ENCODE measurements around the gene SLC43A2.
A peak's percentile ranks its signal among the peaks of the same experiment; 100 is the strongest.

SLC43A2 gene

DNA sequence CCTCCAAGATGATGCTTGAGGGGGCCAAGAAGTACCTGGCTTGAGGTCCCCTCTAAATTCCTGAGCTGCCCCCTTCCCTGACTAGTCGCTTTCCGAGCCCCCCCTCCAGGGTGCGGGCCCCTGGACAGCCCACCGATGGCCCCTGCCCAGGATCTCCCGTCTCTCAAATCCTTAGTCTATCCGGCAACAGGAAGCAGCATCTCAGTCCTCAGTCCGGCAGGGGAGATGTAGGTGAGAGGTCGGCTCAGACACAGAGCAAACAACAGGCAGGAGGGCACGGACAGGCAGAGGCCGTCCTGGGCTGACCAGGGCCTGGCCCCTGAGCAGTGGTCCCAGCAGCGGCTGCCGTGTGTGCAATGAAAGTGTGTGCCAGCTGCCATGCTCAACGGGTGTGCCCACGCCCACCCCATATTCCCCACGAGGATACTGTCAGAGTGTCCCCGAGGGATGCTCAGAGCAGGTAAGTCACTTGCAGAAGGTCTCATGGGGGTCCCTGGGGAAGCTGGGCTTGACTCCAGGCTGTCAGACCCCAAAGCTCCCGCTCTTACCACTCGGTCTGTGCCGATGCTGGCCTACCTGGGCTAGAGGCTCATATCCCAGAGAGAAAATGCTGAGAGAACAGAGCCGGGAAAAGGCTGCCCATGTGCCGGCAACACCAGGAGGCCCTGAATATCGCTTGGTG lies 7.2 kb downstream of the SLC43A2 start:
- DNase-seq: no peak

DNA sequence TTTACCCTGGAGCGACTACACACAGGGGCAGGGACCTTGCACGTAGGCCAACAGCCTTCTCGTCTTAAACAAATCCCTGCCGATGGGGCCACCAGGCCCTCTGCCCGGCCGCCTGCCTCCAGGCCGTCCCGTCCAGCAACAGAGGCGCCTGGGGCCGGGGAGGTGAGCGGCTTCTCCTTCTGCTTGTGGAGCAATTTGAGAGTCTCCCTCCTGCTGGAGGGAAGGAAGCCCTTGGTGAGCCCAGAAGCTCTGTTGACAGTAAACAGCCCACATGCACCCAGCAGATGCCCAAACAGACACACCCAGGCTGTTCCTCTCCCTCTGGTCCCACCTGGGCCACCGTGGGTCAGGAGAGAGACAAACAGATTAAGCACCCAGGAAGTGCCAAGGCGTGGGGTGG lies 8.1 kb downstream of the SLC43A2 start:
- no peak for DNase-seq

DNA sequence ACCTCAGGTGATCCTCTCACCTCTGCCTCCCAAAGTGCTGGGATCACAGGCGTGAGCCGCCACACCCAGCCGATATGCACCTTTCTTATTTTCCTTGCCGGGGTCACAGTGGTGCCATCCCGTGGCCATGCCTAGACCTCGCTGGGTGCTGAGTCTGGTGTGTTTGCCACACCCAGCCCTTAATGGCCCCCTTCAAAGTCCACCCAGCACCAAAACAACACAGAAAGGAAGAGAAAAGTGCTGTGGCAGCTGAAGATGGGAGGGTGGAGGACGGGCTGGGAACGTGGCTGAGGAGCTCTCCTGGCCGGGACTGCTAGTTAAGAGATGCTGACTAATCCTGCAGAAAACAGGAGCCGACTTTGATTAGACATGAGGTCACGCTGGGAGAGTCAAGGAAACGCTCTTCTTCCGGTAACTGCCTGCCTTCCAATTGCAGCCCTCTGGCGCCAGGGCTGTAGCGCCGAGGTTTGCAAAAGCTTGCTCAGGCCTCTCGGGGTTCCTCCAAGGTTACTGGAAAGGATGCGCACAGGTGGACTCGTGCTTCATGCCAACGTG lies 10.9 kb downstream of the SLC43A2 start:
- DNase-seq: no peak

DNA sequence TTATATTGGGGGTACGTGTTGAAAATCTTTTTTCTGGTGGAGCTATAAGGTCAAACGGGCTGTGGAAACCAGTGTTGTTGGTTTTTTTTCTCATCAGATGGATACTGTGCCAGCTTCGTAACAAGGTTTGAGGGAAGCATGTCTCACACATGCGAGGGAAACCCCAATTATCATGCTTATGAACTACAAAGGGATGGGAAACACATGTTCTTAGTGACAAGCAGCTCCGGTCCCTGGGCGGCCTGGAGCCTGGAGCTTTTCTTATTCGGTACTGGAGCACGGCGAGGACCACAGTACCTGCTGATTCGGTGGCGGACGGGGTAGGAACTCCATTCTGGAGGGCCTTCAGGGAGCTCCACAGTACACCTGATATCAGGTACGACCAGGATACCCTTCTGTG lies 12.5 kb downstream of the SLC43A2 start:
- no peak for DNase-seq

DNA sequence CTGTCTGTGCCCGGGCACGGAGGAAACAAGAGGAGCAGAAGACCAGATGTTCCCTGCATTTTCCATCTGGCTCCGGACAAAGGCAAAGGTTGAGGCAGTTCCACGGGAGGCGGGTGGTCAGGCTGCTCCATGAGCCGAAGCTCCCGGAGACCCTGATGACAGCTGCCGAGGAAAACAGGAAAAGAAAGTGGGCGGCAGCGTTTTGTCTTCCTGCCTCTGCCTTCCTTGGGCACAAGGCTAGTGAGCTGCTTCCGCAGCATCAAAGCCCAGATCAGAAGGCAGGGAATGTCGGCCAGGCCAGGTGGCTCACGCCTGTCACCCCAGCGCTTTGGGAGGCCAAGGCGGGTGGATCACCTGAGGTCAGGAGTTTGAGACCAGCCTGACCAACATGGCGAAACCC lies 16.2 kb downstream of the SLC43A2 start:
- no peak for DNase-seq

DNA sequence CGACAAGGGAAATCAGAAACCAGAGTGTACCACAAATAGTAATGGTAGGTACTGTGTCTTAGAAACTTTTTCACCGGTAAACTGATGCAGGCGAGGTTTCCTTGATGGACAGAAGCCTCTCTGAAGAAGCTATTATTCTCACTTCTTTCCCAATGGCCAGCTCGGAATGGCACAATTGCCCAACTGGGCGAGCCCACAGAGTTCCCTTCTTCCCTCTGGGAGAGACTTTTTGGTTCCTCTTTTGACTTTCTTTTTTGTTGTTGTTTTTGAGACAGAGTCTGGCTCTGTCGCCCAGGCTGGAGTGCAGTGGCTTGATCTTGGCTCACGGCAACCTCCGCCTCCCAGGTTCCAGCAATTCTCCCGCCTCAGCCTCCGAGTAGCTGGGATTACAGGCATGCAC lies 16.9 kb downstream of the SLC43A2 start:
- peak in 1 of 2 donors; percentile 20 for DNase-seq

DNA sequence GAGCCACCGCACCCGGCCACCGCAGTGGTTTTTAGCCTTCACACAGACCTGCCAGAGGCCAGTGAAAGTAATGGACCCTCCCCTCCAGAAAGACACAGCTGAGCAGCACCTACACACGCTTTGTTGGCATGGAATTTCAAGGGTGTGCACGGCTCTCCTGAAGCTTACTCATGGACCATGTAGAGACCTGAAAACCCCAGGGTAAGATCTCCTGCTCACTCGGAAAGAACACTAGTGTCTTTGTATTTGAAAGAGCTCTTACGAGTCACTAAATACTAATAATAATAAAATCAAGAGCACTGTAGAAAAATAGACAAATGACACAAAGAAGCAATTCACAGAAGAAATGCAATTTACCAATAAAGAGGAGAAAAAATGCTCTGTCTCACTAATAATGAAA lies 20.0 kb downstream of the SLC43A2 start:
- DNase-seq: no peak

DNA sequence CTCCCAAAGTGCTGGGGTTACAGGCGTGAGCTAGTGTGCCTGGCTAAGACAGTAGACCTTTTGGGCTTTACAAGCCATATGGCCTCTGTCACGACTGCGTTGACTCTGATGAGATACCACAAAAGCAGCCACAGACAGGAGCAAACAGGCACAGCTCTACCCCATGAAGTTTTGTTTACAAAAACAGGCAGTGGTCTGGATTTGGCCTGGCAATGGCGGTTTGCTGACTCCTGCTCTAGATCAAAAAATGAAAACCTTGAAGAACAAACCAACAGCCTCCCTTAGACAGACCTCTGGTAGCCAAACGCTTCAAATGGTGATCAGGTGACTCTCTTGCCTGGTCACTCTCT lies 20.7 kb downstream of the SLC43A2 start:
- no peak for DNase-seq

DNA sequence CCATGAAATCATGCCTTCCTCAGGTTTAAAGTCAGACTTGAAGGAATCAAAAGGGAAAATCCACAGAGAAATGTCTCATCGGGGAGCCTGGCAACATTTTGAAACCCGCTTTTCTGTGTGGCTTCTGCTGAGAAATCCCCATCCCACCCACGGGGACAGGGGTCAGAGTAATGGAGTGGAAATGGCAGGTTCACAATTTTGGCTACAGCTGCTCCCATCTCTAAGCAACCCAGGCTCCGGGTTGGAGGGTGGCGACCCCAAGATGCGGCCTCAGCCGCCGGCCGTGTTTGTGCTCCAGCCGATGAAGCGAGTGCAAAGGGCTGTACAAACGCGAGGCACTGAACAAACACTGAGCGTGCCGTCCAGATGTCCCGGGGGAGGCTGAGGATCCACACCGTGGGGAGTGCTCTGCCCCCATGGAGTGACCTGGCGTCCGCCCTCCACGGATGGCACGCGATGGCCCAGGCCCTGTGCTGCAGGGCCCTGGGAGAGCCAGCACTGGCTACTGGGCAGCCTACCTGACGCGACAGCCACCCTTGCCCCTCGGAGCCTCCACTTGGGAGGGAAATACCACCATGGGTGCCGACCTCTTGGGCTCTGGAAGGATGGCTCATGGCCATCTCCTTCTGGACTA lies 22.2 kb downstream of the SLC43A2 start:
- DNase-seq: no peak

DNA sequence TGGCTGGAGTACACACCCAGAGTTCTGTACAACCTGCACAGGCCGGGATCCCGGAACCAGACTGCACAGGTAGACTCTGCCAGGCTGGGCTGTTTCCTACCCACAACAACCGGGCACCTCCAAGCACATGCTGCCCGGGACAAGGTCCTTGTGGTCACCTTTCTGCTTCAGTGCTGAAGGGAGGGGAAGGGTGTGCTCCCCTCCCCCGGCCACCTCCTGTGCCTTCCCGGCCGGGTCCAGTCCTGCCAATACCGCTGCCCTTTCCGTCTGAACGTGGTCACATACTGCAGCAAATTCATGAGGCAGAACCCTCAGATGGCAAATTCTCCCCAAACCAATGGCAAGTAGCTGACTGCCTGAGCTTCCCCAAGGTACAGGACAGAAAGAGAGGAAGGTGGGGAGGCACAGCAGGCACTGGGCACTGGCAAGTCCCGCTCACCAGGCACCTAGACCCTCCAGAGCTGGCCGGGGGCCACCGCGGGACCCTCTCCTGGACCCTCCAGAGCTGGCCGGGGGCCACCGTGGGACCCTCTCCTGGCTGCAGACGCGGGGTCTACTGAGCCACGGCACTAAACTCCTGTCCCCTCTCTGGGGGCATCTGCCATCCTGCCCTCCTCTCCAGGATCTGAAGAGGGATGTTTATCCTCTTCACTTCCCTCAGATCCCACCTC lies 22.8 kb downstream of the SLC43A2 start:
- no peak for DNase-seq

DNA sequence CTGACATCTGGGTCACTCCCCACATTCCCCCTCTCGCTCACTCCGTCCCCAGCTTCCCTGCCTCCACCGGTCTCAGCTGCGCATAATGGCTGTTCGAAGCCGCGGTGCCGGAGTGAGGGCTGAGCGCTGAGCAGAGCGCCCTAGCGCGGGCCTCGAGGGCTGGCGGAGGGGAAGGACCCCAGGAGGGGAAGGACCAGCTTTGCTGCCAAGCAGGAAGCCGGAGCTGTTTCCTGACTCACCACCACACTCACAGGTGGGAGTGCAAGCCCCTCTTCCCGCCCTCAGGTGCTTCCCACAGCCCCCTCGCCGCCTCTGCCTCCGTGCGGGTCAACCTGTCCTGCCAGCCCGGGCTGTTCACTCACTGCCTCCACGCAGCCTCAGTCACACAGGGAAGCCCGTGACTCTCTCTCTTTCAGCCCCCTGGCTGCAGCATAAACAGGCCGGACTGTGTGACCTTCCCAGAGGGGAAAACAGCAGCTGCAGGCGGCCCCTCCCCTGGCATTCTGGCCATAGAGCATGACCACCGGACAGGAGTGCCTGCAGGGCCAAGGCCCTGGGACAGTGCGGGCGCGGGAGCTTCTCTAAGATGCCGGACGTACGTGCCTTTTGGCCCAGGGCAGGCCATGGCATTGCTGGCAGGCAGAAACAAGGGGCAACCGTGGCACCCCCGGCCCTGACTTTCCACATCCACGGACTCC lies 23.7 kb downstream of the SLC43A2 start:
- no peak for DNase-seq

DNA sequence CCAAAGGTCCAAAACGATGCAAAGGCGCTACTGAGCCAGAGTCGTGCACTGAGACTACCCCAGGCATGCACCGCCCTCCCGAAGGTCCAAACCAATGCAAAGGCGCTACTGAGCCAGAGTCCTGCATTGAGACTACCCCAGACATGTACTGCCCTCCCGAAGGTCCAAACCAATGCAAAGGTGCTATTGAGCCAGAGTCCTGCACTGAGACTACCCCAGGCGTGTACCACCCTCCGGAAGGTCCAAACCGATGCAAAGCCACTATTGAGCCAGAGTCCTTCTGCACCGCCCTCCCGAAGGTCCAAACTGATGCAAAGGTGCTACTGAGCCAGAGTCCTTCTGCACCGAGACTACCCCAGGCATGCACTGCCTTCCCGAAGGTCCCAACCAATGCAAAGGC lies 27.1 kb downstream of the SLC43A2 start:
- no peak for DNase-seq

DNA sequence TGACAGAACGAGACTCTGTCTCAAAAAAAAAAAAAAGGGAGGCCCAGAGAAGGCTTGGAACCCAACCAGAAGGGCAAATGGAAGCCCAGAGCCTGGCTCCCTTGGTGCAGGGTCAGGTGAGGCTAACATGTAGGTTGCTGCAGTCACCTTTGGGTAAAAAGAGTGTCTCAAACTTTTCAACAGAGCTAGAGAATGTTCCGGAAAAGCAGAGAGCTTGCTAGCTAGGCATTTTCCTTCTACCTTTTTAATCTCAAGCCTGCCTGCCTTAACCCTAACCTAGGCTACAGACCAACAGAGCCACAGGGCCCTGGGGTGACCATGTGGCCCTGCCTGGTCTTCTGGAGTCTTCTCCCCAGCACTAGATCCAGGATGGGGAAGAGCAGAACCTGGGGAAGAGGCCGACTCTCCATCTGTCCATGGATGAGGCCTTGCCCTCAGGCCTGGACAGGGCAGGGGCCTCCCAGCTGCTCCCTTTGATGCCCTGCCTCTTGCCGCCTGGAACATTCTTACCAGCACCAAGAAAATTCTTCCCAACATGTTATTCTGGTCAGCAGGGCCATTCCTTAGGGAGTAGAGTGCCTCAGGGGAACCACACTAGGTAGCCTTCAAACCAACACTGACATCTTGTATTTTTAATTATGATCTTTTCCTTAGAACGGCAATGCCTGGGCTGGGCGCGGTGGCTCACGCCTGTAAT lies 30.1 kb downstream of the SLC43A2 start:
- no peak for DNase-seq

DNA sequence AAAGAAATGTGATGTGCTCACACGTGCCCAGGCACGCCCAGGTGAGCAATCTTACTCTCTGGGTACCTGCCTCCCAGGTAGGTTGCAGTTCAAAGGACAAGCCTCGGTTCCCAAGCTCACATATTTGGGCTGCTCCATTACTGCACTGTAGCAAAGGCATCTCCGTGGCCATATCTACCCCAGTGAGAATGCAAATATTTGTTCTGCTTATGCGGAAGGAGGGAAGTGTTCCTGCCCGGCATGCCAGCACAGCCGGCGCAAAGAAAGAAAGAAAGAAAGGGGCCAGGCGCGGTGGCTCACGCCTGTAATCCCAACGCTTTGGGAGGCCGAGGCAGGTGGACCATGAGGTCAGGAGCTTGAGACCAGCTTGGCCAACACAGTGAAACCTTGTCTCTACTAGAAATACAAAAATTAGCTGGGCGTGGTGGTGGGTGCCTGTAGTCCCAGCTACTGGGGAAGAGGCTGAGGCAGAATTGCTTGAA lies 30.7 kb downstream of the SLC43A2 start:
- DNase-seq: no peak

DNA sequence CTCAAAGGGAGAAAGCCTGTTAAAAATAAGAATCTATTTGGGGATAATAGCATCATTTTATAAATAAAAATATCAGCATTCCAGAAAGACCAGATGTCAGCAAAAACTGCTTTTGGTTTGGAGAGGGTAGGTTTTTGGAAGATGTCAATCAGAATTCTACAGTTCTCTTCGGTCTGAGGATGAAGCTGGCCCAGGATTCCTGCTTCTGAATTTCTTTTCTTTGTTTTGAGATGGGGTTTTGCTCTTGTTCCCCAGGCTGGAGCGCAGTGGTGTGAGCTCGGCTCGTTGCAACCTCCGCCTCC lies 35.1 kb downstream of the SLC43A2 start:
- no peak for DNase-seq

DNA sequence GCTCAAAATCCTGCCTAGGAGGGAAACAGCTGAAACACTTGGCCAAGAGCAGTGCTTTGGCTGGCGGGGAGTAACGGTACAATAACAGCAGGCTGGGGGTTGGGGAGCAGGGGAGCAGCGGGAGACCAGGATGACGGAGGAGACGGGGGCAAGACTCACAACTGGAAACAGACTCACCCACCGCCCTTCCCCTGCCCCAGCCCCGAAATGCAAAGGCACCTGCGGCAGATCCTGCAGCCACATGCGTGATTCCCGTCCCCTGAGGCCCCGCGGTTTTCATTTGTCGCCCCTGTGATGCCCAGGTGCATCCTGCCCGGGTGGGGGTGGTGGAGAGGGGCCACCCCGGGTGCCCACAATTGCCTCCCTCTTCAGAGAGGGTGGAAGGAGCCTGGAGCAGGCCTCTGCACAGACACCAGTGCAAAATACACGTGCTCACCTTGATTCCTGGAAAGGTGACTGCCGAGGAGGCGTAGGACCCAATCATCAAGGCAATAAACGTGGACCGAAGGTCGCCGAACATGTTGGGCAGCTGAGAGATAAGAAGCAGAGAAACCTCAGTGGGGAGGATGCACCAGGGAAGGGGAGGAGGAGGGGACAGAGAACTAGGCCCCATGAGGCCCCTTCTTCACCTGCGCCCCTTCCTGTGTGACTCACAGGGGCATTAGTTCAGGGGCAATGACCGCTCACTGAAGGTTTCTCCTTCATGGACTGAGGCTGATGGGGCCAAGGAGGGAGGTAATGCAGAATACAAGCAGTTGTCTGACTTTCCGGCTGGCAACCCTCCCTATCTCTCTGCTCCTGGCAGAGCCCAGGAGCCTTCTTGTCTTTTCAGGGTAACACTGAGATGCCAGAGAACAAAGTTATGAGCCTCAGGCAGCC lies 35.6 kb downstream of the SLC43A2 start:
- peak in 1 of 2 donors; percentile 75 for DNase-seq

DNA sequence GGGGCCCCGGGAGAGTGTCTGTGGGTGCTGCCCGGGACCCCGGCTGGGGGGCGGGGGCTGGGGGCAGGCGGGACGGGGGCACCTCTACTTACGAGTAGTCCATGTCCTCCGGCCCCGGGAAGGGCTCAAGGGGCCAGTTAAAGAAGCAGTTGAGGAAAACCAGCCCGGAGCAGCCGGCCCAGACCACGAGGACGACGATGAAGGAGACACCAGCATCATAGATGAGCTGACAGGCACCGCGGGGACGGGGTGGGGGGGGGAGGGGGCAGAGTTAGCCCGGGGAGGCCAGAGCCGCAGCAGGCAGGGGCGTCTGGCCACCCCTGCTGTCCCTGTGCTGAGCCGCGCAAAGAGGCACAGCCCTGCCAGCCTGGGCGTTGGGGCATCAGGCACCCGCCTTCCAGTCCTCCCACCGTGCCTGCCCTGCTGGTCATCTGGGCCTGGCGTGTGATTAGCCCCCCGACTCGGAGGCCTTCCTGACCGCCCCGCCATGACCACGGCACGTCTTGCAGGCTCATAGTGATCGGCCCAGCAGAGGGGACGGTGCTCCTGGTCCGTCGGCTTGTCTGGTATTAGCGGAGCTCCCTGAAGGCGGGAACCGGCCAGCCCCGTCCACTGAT lies 37.1 kb downstream of the SLC43A2 start:
- no peak for DNase-seq

DNA sequence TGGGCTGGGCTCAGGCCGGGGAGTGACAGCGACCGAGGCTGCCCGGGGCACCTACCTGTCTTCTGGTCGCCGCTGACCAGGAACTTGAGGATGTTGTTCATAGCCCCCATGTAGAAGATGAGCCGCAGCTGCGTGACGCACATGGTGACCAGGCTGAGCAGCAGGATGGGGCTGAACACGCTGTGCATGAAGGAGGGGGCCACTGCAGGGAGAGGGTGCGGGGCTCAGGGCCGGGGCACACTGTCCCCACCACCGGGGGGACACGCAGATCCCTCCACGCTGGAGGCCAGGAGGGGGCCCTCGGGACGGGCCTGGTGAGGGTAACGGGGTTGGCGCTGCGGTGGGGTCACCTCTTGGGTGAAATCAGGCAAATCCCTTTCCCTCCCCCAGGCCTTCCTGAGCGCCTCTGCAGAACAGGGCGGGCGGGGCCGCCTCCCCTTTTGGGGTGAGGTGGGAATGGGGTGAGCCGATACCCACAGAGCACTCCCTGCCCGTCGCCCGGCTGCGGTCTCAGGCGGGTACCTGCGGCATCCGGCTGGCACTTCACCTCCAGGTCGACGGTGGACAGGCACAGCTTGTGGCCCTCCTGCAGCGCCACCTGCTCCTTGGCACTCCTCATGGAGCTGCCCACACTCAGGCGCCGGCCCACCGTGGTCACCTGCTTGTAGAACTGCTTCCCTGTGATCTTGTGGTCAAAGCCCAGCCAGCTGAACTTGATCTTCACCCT lies 37.7 kb downstream of the SLC43A2 start:
- DNase-seq: no peak

DNA sequence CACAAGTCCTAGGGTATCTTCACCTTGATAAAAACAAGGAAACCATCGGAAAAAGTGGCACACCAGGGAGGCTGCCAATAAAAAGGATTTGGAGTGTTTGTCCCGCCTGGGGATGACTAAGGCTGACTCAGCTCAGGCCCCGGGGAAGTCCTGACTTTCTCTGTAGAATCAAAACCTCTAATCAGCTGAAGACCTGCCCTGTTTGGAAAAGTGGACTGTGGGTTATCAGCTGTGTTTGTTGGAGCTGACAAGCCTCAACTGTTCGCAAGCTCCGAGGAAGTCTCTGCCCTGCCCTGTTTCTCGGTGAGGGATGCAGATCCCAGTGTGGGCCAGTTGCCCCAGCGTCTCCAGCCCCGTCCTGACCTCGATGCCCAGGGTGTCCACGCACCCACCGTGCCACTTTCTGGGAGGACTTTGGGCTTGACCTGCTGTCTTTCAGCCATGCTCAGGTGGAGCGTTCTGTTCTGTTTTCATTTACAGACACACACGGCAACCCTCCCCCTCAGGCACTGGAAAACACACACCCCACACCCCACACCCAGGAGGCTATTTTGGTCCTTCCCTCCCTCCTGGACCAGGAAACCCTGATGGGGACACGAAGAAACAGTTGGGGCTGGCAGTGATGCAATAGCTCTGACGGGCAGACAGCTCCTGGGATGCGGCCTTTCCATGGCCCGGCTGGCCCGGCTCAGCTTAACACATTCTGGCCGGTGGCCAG lies 38.4 kb downstream of the SLC43A2 start:
- peak in 1 of 2 donors; percentile 70 for DNase-seq

Measured in CD4-positive, alpha-beta T cell treated with Interleukin-1 beta for 1 hour (primary cell).